A673 (cell line): ENCODE data around the gene MAP4K5. TPM values are rescaled to one million over a fixed set of nuclear protein-coding genes. Genes with fewer than 3 reads are reported as not detected.

ENCODE experiments used
- BruUV-seq: library from RNA; stranded (reverse); fragments of 400-500 nt; replicated peaks from 2 replicates; lab custom pipeline; 2021; lab: Mats Ljungman, UMichigan
- CTCF ChIA-PET: fragments of 300-600 bp; sonication (Branson Sonifier 250); formaldehyde crosslinking; loops from one replicate; lab custom pipeline; 2022; ENCODE audit warnings: antibody characterized with exemption; lab: Charles Lee
- POLR2A ChIA-PET: fragments of 300-600 bp; sonication (Branson Sonifier 250); formaldehyde crosslinking; loops from one replicate; lab custom pipeline; 2022; ENCODE audit warnings: antibody characterized with exemption; ENCODE audit not compliant: low non-redundant PET; lab: Charles Lee
- DNase-seq: peaks from one replicate; pipeline ENCODE4 v3.0.0-alpha.2; 2015; ENCODE audit warnings: low spot score
- H3K27ac ChIP-seq: fragments of 200-600 bp; sonication (generic); 2 replicates; pipeline ENCODE4 v1.5.1; 2016; ENCODE audit warnings: mixed run types, low read depth, mild to moderate bottlenecking, mixed read lengths, antibody characterized with exemption, low read length; ENCODE audit not compliant: poor library complexity, severe bottlenecking
- H3K27me3 ChIP-seq: fragments of 200-600 bp; sonication (generic); replicated peaks from 2 replicates; pipeline ENCODE4 v1.6.1; 2017; ENCODE audit warnings: mixed run types, low read depth, mild to moderate bottlenecking, mixed read lengths, antibody characterized with exemption, low read length; ENCODE audit not compliant: insufficient read depth, poor library complexity
- H3K36me3 ChIP-seq: fragments of 200-600 bp; sonication (generic); 2 replicates; pipeline ENCODE4 v1.6.1; 2016; ENCODE audit warnings: mixed run types, mild to moderate bottlenecking, mixed read lengths, antibody characterized with exemption, low read length; ENCODE audit not compliant: insufficient read depth, poor library complexity, severe bottlenecking
- H3K4me1 ChIP-seq: fragments of 200-600 bp; sonication (generic); 2 replicates; pipeline ENCODE4 v1.6.1; 2017; ENCODE audit warnings: mixed run types, mild to moderate bottlenecking, mixed read lengths, antibody characterized with exemption, low read length; ENCODE audit not compliant: insufficient read depth, poor library complexity, severe bottlenecking
- H3K4me3 ChIP-seq: fragments of 200-600 bp; sonication (generic); 2 replicates; pipeline ENCODE4 v1.5.1; 2016; ENCODE audit warnings: low read depth, mixed run types, mild to moderate bottlenecking, mixed read lengths, low read length; ENCODE audit not compliant: poor library complexity, severe bottlenecking
- H3K9me3 ChIP-seq: fragments of 200-600 bp; sonication (generic); 2 replicates; pipeline ENCODE4 v1.6.1; 2016; ENCODE audit warnings: mixed run types, low read depth, mild to moderate bottlenecking, mixed read lengths, antibody characterized with exemption, low read length; ENCODE audit not compliant: poor library complexity, severe bottlenecking
- EZH2 ChIP-seq: fragments of 200-600 bp; sonication (generic); IDR thresholded peaks from 2 replicates; pipeline ENCODE4 v1.6.1; 2017; ENCODE audit warnings: borderline replicate concordance, low read depth, mild to moderate bottlenecking, mixed read lengths, antibody characterized with exemption, low read length; ENCODE audit not compliant: poor library complexity, severe bottlenecking
- intact Hi-C: fragments of 100-400 bp; cut with micrococcal nuclease; formaldehyde crosslinking; loops from one replicate; pipeline ENCODE4 v1.10.0; 2022; ENCODE audit not compliant: unreplicated experiment
- total RNA-seq: library from RNA; stranded (reverse); gene quantifications from 2 replicates; pipeline ENCODE4 v1.2.3, GENCODE V29; 2021
- TF ChIP-seq, protein P1 (sequence below): fragments of 300-800, 200-600 bp; sonication (generic); conservative IDR thresholded peaks from 2 replicates; pipeline ENCODE4 v1.5.1; 2017; ENCODE audit warnings: low read depth, mild to moderate bottlenecking, antibody characterized with exemption, low read length, moderate library complexity, mixed read lengths

MAP4K5 gene
- total RNA-seq, 1 experiment from 2014 or later: 57.9 TPM

GRCh38 chr14:50397390-50398188, 134.8 kb downstream of the MAP4K5 start:
- intact Hi-C loops: no loop called here
- CTCF ChIA-PET: no interaction called here

DNA sequence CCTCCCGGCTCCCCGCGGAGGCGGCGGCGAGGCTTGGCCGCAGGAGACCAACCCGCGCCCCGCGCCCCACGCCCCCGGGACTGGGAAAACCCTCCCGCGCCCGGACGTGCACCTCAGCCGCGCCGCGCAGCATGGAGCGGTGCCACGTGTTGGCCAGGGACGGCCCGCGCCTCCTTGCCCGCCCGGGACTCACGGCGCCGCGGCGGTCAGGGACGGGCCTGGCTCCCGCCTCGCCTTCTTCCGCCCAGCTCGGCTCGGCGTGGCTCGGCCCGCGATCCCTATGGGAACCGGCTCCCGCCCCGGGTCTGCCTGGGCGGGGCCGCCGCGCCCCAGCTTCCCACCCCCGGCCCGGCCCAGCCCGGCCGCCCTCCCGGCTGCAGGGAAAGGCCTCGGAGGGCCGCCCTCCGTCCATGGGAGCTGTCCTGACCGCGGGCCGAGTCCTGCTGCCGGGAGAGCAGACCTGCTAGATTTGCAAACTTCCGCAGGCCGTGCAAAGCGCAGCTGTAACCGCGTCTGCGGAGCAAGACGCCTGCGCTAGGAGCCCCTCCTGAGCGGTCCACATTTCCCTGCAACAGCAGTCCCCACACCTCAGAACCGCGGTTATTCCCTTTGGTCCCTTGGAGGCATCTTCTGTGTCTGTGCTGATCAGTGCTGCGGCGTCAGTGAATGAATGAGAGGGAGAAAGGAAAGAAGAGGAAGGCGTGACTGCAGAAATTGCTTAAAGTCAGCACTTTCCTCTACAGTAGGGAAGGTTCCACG, 135.6 kb downstream of the MAP4K5 start, which contains the start of gene CDKL1:
Gene CDKL1 (minus strand): TSS at position 251 of the 759 bp plus-strand sequence. CDS start 1,013 bp downstream, outside the sequence.
- CTCF ChIA-PET: no interaction called here

More at GRCh38 chr14:50397390-50398188, 134.8 kb downstream of the MAP4K5 start:
- Histone ChIP-seq H3K9me3 (no peaks in the 10 kb centered on the region), H3K27ac (peak overlapping the region; percentile 34), H3K36me3 (peaks cover 5% of the 10 kb centered on the region), H3K4me3 (peak overlapping the region; percentile 59), H3K4me1 (peaks cover 6% of the 10 kb centered on the region), H3K27me3 (no peaks in the 10 kb centered on the region)
- BruUV-seq: no TSS peak
- peak; percentile 35 for DNase-seq
- POLR2A ChIA-PET: no interaction called here
- no peak for TF ChIP-seq EZH2
- TF ChIP-seq, protein P1, sequence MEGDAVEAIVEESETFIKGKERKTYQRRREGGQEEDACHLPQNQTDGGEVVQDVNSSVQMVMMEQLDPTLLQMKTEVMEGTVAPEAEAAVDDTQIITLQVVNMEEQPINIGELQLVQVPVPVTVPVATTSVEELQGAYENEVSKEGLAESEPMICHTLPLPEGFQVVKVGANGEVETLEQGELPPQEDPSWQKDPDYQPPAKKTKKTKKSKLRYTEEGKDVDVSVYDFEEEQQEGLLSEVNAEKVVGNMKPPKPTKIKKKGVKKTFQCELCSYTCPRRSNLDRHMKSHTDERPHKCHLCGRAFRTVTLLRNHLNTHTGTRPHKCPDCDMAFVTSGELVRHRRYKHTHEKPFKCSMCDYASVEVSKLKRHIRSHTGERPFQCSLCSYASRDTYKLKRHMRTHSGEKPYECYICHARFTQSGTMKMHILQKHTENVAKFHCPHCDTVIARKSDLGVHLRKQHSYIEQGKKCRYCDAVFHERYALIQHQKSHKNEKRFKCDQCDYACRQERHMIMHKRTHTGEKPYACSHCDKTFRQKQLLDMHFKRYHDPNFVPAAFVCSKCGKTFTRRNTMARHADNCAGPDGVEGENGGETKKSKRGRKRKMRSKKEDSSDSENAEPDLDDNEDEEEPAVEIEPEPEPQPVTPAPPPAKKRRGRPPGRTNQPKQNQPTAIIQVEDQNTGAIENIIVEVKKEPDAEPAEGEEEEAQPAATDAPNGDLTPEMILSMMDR: no peak

DNA sequence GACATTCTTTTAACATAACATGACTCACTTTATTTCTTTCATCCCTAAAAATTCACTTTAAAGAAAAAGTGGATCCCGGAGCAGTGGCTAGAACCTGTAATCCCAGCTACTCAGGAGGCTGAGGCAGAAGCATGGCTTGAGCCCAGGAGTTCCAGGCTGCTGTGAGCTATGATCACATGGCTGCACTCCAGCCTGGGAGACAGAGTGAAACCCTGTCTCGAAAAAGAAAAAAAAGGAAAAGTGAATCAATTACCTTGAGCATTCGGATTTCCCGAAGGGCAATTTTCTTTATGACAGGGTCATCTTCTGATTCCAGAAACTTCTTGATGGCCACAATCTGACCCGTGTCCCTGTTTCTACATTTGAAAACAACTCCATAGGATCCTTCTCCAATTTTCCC, 136.9 kb downstream of the MAP4K5 start:
- intact Hi-C loops: no loop called here
- BruUV-seq: TSS peak; percentile 37
- H3K27ac ChIP-seq: no peak overlapping the region

More for the DNA sequence above, 135.6 kb downstream of the MAP4K5 start, which contains the start of gene CDKL1:
- TF ChIP-seq EZH2: no peak
- TF ChIP-seq, protein P1: no peak
- peak within 1 kb of the TSS; percentile 59 for H3K4me3 ChIP-seq
- H3K27me3 ChIP-seq: no peaks in the 10 kb centered on the region
- peak; percentile 71 for DNase-seq
- H3K4me1 ChIP-seq: peaks cover 6% of the 10 kb centered on the region
- POLR2A ChIA-PET: no interaction called here
- H3K9me3 ChIP-seq: no peaks in the 10 kb centered on the region
- H3K36me3 ChIP-seq: peaks cover 5% of the 10 kb centered on the region
- BruUV-seq: no TSS peak
- peak within 1 kb of the TSS; percentile 34 for H3K27ac ChIP-seq
- intact Hi-C loops: no loop called here

More for the DNA sequence above, 136.9 kb downstream of the MAP4K5 start:
- POLR2A ChIA-PET: no interaction called here
- Histone ChIP-seq H3K4me3 (no peak overlapping the region), H3K4me1 (peaks cover 6% of the 10 kb centered on the region), H3K36me3 (peaks cover 5% of the 10 kb centered on the region), H3K27me3 (no peaks in the 10 kb centered on the region), H3K9me3 (no peaks in the 10 kb centered on the region)
- no peak for TF ChIP-seq EZH2
- CTCF ChIA-PET: no interaction called here
- DNase-seq: peak; percentile 7
